ENCODE data around the gene FSTL5.

GRCh38 chr4:161629694-161630441 lies 533.9 kb downstream of the FSTL5 start:
- TF ChIP-seq CTCF (IDR thresholded peaks at IDR 0.05) (no peak), POLR2A (IDR thresholded peaks at IDR 0.05) (no peak)
